Measurements from ENCODE around the gene LCN10. TPM values are rescaled to one million over a fixed set of nuclear protein-coding genes. Genes with fewer than 3 reads are reported as not detected.

LCN10 gene
- not detected in 2 replicates for total RNA-seq

GRCh38 chr9:136742591-136743391 is at the start of gene LCN10:
Gene LCN10 (minus strand): TSS chr9:136742940. CDS start chr9:136742903, 37 bp downstream.

GRCh38 chr9:136790640-136791515 is 48.1 kb upstream of the LCN10 start, which contains the start of gene TMEM141:
Gene TMEM141 (plus strand): TSS chr9:136791344. CDS start chr9:136791371, 27 bp downstream.

GRCh38 chr9:136764301-136764891 is 21.7 kb upstream of the LCN10 start, which contains the start of gene LCN15:
Gene LCN15 (minus strand): TSS chr9:136764518. CDS start chr9:136764488, 30 bp downstream.

GRCh38 chr9:136748201-136748600 is 5.5 kb upstream of the LCN10 start, which contains the start of gene LCN6:
Gene LCN6 (minus strand): TSS chr9:136748525. CDS start chr9:136748483, 42 bp downstream.

GRCh38 chr9:136711751-136712689 is 30.7 kb downstream of the LCN10 start, which contains the start of gene DIPK1B:
Gene DIPK1B (plus strand): TSS chr9:136712572. CDS start chr9:136712666, 94 bp downstream.

Small RNA genes lying within 50 kb of the gene (small RNA-seq; reads per million reads assigned to genes)
- gene ATP6V1G1P3 (ENCODE audit: low replicate concordance): not detected
- gene MIR6722 (ENCODE audit: low replicate concordance): not detected

Other genes starting within 250 kb of the LCN10 start
- 30.4 and 32.9 TPM in 2 replicates for gene NOTCH1, start 196.9 kb downstream of the LCN10 start, total RNA-seq
- 5.7 and 17.9 TPM in 2 replicates for gene EGFL7, start 80.0 kb downstream of the LCN10 start, total RNA-seq
- gene AGPAT2, start 55.5 kb downstream of the LCN10 start, total RNA-seq: 41.1 and 53.5 TPM in 2 replicates
- 0.14 and 0.44 TPM in 2 replicates for gene DIPK1B, start 30.4 kb downstream of the LCN10 start, total RNA-seq
- not detected in 2 replicates for gene LCN6, start 5.6 kb upstream of the LCN10 start, total RNA-seq
- not detected in 2 replicates for gene LCN8, start 15.3 kb upstream of the LCN10 start, total RNA-seq
- not detected in 2 replicates for gene LCN15, start 21.6 kb upstream of the LCN10 start, total RNA-seq
- 36.9 and 38.7 TPM in 2 replicates for gene TMEM141, start 48.4 kb upstream of the LCN10 start, total RNA-seq
- gene CCDC183, start 53.4 kb upstream of the LCN10 start, total RNA-seq: 0.22 TPM in 1 of 2 replicates, not detected in the other
- gene RABL6, start 65.0 kb upstream of the LCN10 start, total RNA-seq: 77.0 and 129 TPM in 2 replicates
- 1.4 and 2.0 TPM in 2 replicates for gene AJM1, start 99.5 kb upstream of the LCN10 start, total RNA-seq
- gene PHPT1, start 106.5 kb upstream of the LCN10 start, total RNA-seq: 54.8 and 63.5 TPM in 2 replicates
- gene MAMDC4, start 109.4 kb upstream of the LCN10 start, total RNA-seq: 2.0 and 3.5 TPM in 2 replicates
- gene EDF1, start 123.4 kb upstream of the LCN10 start, total RNA-seq: 169 and 339 TPM in 2 replicates
- gene TRAF2, start 143.6 kb upstream of the LCN10 start, total RNA-seq: 9.6 and 15.2 TPM in 2 replicates
- gene FBXW5, start 201.8 kb upstream of the LCN10 start, total RNA-seq: 198 and 213 TPM in 2 replicates
- gene C8G, start 202.3 kb upstream of the LCN10 start, total RNA-seq: 0.66 TPM in 1 of 2 replicates, not detected in the other
- 0.88 TPM in 1 of 2 replicates, not detected in the other for gene LCN12, start 209.3 kb upstream of the LCN10 start, total RNA-seq
- gene PTGDS, start 234.6 kb upstream of the LCN10 start, total RNA-seq: 4.2 and 78.6 TPM in 2 replicates
- 0.14 and 9.8 TPM in 2 replicates for gene LCNL1, start 240.1 kb upstream of the LCN10 start, total RNA-seq
- 12.0 and 13.9 TPM in 2 replicates for gene PAXX, start 249.5 kb upstream of the LCN10 start, total RNA-seq